GM23338 (cell line): ENCODE data around the gene OPRL1. TPM values are rescaled to one million over a fixed set of nuclear protein-coding genes. Genes with fewer than 3 reads are reported as not detected.

ENCODE experiments used
- ATAC-seq: fragments of 200-7000 bp; cut with Tn5 transposase; 3 replicates; pipeline ENCODE4 v1.9.1; 2020
- DNase-seq: peaks from one replicate; pipeline ENCODE4 v3.0.0-alpha.2; 2015; ENCODE audit warnings: low spot score
- H2AFZ ChIP-seq: fragments of 200-600 bp; sonication (generic); 2 replicates; pipeline ENCODE4 v1.8.0; 2016; ENCODE audit warnings: antibody characterized with exemption, mild to moderate bottlenecking, moderate library complexity
- H3F3A ChIP-seq: fragments of 200-600 bp; sonication (generic); replicated peaks from 2 replicates; pipeline ENCODE4 v1.8.0; 2017; ENCODE audit warnings: antibody characterized with exemption, mixed run types, low read depth
- H3K27ac ChIP-seq: fragments of 200-600 bp; sonication (generic); 2 replicates; pipeline ENCODE4 v1.6.1; 2016; ENCODE audit warnings: low read depth
- H3K27me3 ChIP-seq: fragments of 200-600 bp; sonication (generic); 2 replicates; pipeline ENCODE4 v1.8.0; 2016; ENCODE audit warnings: mild to moderate bottlenecking, mixed run types, moderate library complexity; ENCODE audit not compliant: insufficient read depth
- H3K36me3 ChIP-seq: fragments of 200-600 bp; sonication (generic); 2 replicates; pipeline ENCODE4 v1.8.0; 2016; ENCODE audit warnings: mild to moderate bottlenecking; ENCODE audit not compliant: insufficient read depth
- H3K4me1 ChIP-seq: fragments of 200-600 bp; sonication (generic); 2 replicates; pipeline ENCODE4 v1.8.0; 2016; ENCODE audit warnings: mild to moderate bottlenecking, moderate library complexity; ENCODE audit not compliant: insufficient read depth
- H3K4me2 ChIP-seq: fragments of 200-600 bp; sonication (generic); 2 replicates; pipeline ENCODE4 v1.7.1; 2017; ENCODE audit warnings: mixed run types
- H3K4me3 ChIP-seq: fragments of 200-600 bp; sonication (generic); 2 replicates; pipeline ENCODE4 v1.6.1; 2016; ENCODE audit warnings: mixed run types
- H3K79me2 ChIP-seq: fragments of 200-600 bp; sonication (generic); replicated peaks from 2 replicates; pipeline ENCODE4 v1.8.0; 2017; ENCODE audit warnings: mild to moderate bottlenecking; ENCODE audit not compliant: insufficient read depth
- H3K9me2 ChIP-seq: fragments of 200-600 bp; sonication (generic); 2 replicates; pipeline ENCODE4 v1.8.0; 2017; ENCODE audit not compliant: insufficient read depth
- H4K20me1 ChIP-seq: fragments of 200-600 bp; sonication (generic); replicated peaks from 2 replicates; pipeline ENCODE4 v1.8.0; 2017; ENCODE audit warnings: mild to moderate bottlenecking; ENCODE audit not compliant: insufficient read depth
- H3K27ac Mint-ChIP-seq: 2 replicates; pipeline ENCODE4 v1.8.0; 2020; ENCODE audit warnings: inconsistent platforms, mild to moderate bottlenecking, moderate library complexity, mixed read lengths
- H3K27me3 Mint-ChIP-seq: 3 replicates; pipeline ENCODE4 v1.8.0; 2022; ENCODE audit warnings: low read depth, mild to moderate bottlenecking, moderate library complexity, mixed read lengths, inconsistent platforms; ENCODE audit not compliant: insufficient read depth, poor library complexity
- H3K36me3 Mint-ChIP-seq: 3 replicates; pipeline ENCODE4 v1.8.0; 2021; ENCODE audit warnings: low read depth, mild to moderate bottlenecking, inconsistent platforms, moderate library complexity, mixed read lengths
- H3K4me1 Mint-ChIP-seq: 3 replicates; pipeline ENCODE4 v1.8.0; 2020; ENCODE audit warnings: mild to moderate bottlenecking, inconsistent platforms, mixed read lengths
- H3K4me3 Mint-ChIP-seq: 3 replicates; pipeline ENCODE4 v1.8.0; 2021; ENCODE audit warnings: moderate library complexity, mild to moderate bottlenecking, inconsistent platforms, mixed read lengths
- H3K9me3 Mint-ChIP-seq: 3 replicates; pipeline ENCODE4 v1.8.0; 2020; ENCODE audit warnings: moderate library complexity, mild to moderate bottlenecking, inconsistent platforms, mixed read lengths
- CREB1 ChIP-seq: fragments of 250-450 bp; sonication (Bioruptor Pico); IDR thresholded peaks from 2 replicates; pipeline ENCODE4 v1.5.0; 2020; ENCODE audit warnings: low read depth, mild to moderate bottlenecking, moderate library complexity
- CTCF ChIP-seq, 2 experiments: fragments of 200-600 bp in 1 of 2; sonication (generic) in 1 of 2; conservative IDR thresholded peaks; 2 replicates each; pipeline versions ENCODE4 v1.5.1 to v1.6.1; 2016 to 2017; ENCODE audit warnings: antibody characterized with exemption in 2 of 2, low read depth in 2 of 2, mild to moderate bottlenecking in 2 of 2, moderate library complexity in 1 of 2
- EZH2 ChIP-seq: fragments of 200-600 bp; sonication (generic); IDR thresholded peaks from one replicate; pipeline ENCODE4 v1.8.0; 2017; ENCODE audit warnings: antibody characterized with exemption, mild to moderate bottlenecking, low read depth; ENCODE audit not compliant: unreplicated experiment
- EZH2phosphoT487 ChIP-seq: fragments of 200-600 bp; sonication (generic); IDR thresholded peaks from one replicate; pipeline ENCODE4 v1.8.1; 2018; ENCODE audit warnings: antibody characterized with exemption; ENCODE audit not compliant: unreplicated experiment
- JUNB ChIP-seq: IDR thresholded peaks from one replicate; pipeline ENCODE4 v1.6.1; 2016; ENCODE audit warnings: antibody characterized with exemption; ENCODE audit not compliant: unreplicated experiment
- NANOG ChIP-seq: IDR thresholded peaks from 2 replicates; pipeline ENCODE4 v1.6.1; 2016; ENCODE audit warnings: antibody characterized with exemption, borderline replicate concordance
- POLR2AphosphoS5 ChIP-seq: IDR thresholded peaks from 2 replicates; pipeline ENCODE4 v1.6.1; 2016; ENCODE audit warnings: antibody characterized with exemption, low read depth
- REST ChIP-seq: IDR thresholded peaks from one replicate; pipeline ENCODE4 v1.6.1; 2018; ENCODE audit warnings: antibody characterized with exemption; ENCODE audit not compliant: unreplicated experiment
- ZNF114 ChIP-seq: fragments of 250-450 bp; sonication (Bioruptor Pico); IDR thresholded peaks from 2 replicates; pipeline ENCODE4 v1.5.0; 2020; ENCODE audit warnings: mild to moderate bottlenecking, moderate library complexity
- ZNF331 ChIP-seq: fragments of 250-450 bp; sonication (Bioruptor Pico); IDR thresholded peaks from 2 replicates; pipeline ENCODE4 v1.5.0; 2020; ENCODE audit warnings: low read depth, mild to moderate bottlenecking, moderate library complexity
- polyA plus RNA-seq: library from polyadenylated mRNA; unstranded; fragments of >200 nt; fragmentation: Nextera tagmentation; extraction: Ambion mirVana; gene quantifications from 2 replicates; pipeline ENCODE4 v1.2.1, GENCODE V29; 2016
- total RNA-seq: library from RNA; depleted of rRNA; stranded (reverse); fragments of >200 nt; shearing (Covaris generic); gene quantifications from 2 replicates; pipeline ENCODE4 v1.2.3, GENCODE V29; 2014

OPRL1 gene
- total and polyA plus RNA-seq, 2 experiments from 2014 or later, result 0.27 to 1.1 TPM

DNA sequence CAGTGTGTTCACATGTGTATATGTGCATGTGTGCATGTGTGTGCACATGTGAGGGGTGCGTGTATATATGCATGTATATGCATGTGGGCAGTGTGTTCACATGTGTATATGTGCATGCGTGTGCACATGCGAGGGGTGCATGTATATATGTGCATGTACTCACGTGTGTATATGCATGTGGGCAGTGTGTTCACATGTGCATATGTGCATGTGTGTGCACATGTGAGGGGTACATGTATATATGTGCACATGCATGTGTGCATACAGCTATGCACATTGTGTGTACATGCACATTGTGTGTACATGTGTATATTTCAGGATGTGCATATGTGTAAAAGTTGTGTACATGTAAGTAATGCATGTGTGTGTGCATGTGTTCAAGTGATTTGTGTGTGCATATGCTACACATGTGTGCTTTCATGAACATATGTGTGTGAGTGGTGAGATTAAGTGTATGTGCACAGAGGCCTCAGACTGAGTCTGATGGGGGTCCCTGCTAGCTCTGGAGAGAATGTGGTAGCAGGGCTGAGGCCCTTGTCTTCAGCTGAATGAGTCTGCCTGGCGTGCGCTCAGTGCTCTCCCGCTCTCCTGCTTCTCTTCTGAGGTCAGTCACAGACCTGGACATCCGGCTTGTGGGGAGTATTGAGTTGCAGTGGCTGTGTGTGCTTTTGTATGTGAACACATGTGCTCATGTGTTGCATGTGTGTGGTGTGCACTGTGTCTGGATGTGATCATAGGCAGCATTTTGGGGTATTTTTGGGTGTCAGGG lies 64.4 kb downstream of the OPRL1 start:
- Histone ChIP-seq H2AFZ (no peak overlapping the region), H3K9me2 (no peaks in the 10 kb centered on the region), H3K27ac (no peak overlapping the region), H3K36me3 (no peaks in the 10 kb centered on the region), H3F3A (0 out of 2 replicates have a peak, but pooled peaks cover 3% of the 10 kb centered on the region), H3K79me2 (no peaks in the 10 kb centered on the region), H3K4me1 (0 out of 2 replicates have a peak, but pooled peaks cover 3% of the 10 kb centered on the region), H3K4me2 (no peak overlapping the region), H3K4me3 (no peak overlapping the region), H3K27me3 (no peaks in the 10 kb centered on the region), H4K20me1 (no peaks in the 10 kb centered on the region)
- peaks cover 25% of the 10 kb centered on the region for H3K9me3 Mint-ChIP-seq
- peaks cover 20% of the 10 kb centered on the region for H3K27me3 Mint-ChIP-seq
- TF ChIP-seq POLR2AphosphoS5 (no peak), ZNF114 (no peak)
- no peak overlapping the region for H3K4me3 Mint-ChIP-seq
- peaks cover 12% of the 10 kb centered on the region; the same call in 2 of the 3 replicates for H3K36me3 Mint-ChIP-seq
- peaks cover 16% of the 10 kb centered on the region for H3K4me1 Mint-ChIP-seq
- DNase-seq (no peak), ATAC-seq (no peak)
- no peak overlapping the region for H3K27ac Mint-ChIP-seq

DNA sequence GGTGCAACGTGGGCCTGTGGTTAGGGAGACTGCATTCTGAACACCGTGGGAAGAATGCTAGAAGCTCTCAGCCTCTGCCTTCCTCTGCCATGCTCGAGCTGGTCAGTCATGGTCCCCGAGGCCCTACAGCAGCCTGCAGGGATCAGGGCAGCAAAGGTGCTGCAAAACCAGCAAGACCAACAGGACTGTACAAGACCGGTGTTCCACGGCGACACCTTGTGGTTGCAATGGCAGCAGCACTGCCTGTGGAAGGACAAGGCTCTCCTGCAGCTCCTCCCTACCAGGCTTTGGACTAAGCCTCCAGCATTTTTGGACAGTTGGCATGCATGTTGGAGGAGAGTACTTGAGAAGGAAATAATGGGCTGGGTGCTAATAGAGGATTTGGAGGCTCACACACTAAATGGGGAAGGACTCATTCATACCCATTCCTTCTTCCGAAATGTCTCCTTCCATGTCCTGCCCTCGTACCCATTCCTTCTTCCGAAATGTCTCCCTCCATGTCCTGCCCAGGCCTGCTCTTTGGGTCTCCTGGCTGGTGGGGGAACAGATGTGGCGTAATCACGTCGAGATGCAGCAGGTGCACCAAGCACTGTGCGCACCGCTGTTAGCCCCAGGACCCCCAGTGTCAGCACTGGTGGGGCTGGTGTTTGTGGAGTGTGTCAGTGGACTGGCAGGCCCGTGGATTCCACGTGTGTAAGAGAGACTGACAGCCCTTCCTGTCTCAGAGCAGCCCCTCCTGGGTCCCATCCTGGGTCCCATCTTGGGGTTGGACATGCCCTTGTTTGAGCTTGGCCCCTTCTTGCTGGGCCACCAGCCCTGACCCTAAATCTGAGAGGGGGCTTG lies 65.8 kb downstream of the OPRL1 start:
- TF ChIP-seq CTCF (conservative IDR thresholded peaks at IDR 0.05; ENCODE audit: low read depth in 2 of 2) (peak; percentile 54 to 63), EZH2phosphoT487 (no peak)
- Histone ChIP-seq H3K36me3 (no peaks in the 10 kb centered on the region), H3K4me1 (no peaks in the 10 kb centered on the region), H3K27me3 (no peaks in the 10 kb centered on the region), H3K9me2 (no peaks in the 10 kb centered on the region; the same call in 1 of the 2 replicates), H4K20me1 (no peaks in the 10 kb centered on the region), H3K27ac (no peak overlapping the region), H3K79me2 (no peaks in the 10 kb centered on the region), H3K4me2 (no peak overlapping the region), H3K4me3 (no peak overlapping the region), H3F3A (0 out of 2 replicates have a peak, but pooled peaks cover 8% of the 10 kb centered on the region), H2AFZ (no peak overlapping the region)
- Mint-ChIP-seq H3K27ac (no peak overlapping the region), H3K36me3 (peaks cover 12% of the 10 kb centered on the region; the same call in 2 of the 3 replicates), H3K4me3 (no peak overlapping the region), H3K9me3 (peaks cover 32% of the 10 kb centered on the region), H3K4me1 (peaks cover 12% of the 10 kb centered on the region), H3K27me3 (peaks cover 16% of the 10 kb centered on the region)
- ATAC-seq (peak; percentile 39; the same call in 2 of the 3 replicates), DNase-seq (peak; percentile 24)

GRCh38 chr20:64146301-64146935 lies 66.5 kb downstream of the OPRL1 start:
- Histone ChIP-seq H3K79me2 (no peaks in the 10 kb centered on the region), H3K4me3 (no peak overlapping the region), H3K27me3 (no peaks in the 10 kb centered on the region), H3K36me3 (no peaks in the 10 kb centered on the region), H3F3A (0 out of 2 replicates have a peak, but pooled peaks cover 8% of the 10 kb centered on the region), H2AFZ (no peak overlapping the region), H3K27ac (no peak overlapping the region), H3K4me2 (no peak overlapping the region), H3K9me2 (no peaks in the 10 kb centered on the region; the same call in 1 of the 2 replicates), H3K4me1 (no peaks in the 10 kb centered on the region; the same call in 1 of the 2 replicates), H4K20me1 (no peaks in the 10 kb centered on the region)
- peaks cover 35% of the 10 kb centered on the region for H3K9me3 Mint-ChIP-seq
- H3K36me3 Mint-ChIP-seq, result peaks cover 12% of the 10 kb centered on the region; the same call in 2 of the 3 replicates
- DNase-seq, result no peak
- no peak overlapping the region for H3K27ac Mint-ChIP-seq
- ATAC-seq, result no peak
- H3K4me3 Mint-ChIP-seq, result no peak overlapping the region
- H3K27me3 Mint-ChIP-seq, result peaks cover 17% of the 10 kb centered on the region
- H3K4me1 Mint-ChIP-seq, result peaks cover 18% of the 10 kb centered on the region
- TF ChIP-seq EZH2, result no peak
- TF ChIP-seq JUNB, result no peak
- TF ChIP-seq ZNF114, result no peak
- no peak for TF ChIP-seq REST
- no peak for TF ChIP-seq CREB1
- no peak for TF ChIP-seq NANOG
- no peak for TF ChIP-seq EZH2phosphoT487
- TF ChIP-seq POLR2AphosphoS5, result no peak
- TF ChIP-seq ZNF331, result no peak
